ENCODE data around the gene CAMKMT.

CAMKMT gene

DNA sequence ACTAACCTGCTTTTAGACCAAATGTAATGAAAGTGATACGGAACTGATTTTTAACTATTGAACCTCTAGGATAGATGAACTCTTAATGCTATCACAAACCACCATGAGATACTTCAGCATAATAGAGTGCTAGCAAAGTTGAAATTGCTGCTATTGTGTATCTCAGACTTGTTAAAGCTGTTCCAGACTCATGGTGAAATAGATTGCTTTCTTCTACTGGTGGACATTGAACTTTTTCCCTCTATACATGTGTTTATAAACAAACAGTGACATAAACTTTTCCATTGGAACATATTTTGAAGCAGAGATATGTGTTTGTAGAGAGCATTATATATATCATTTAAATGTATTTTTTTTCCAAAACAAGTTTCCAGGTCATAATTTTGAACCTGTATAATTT, 157.3 kb downstream of the CAMKMT start:
- Histone ChIP-seq H3K36me3 (ENCODE audit: control insufficient read depth in 1 of 2, insufficient read depth in 2 of 2, low read length in 2 of 2) (no peaks in the 10 kb centered on the region), H2BK12ac (ENCODE audit: low read length) (no peak overlapping the region), H3K79me2 (ENCODE audit: control insufficient read depth, insufficient read depth, low read length, poor library complexity) (no peaks in the 10 kb centered on the region), H3K27ac (ENCODE audit: low read depth, low read length) (no peak overlapping the region), H3K27me3 (ENCODE audit: insufficient read depth, low read length) (no peaks in the 10 kb centered on the region), H2AFZ (ENCODE audit: insufficient read depth, low read length, poor library complexity) (no peak overlapping the region), H3K4me1 (ENCODE audit: control insufficient read depth in 1 of 2, insufficient read depth in 2 of 2, low read length in 2 of 2) (no peaks in the 10 kb centered on the region), H3K79me1 (ENCODE audit: low read length) (no peaks in the 10 kb centered on the region), H4K12ac (ENCODE audit: low read depth, low read length) (no peak overlapping the region), H3K4me3 (ENCODE audit: low read depth, low read length) (no peak overlapping the region), H3K9ac (ENCODE audit: low read length) (no peak overlapping the region), H4K8ac (ENCODE audit: low read depth, low read length) (no peak overlapping the region), H3K4me2 (ENCODE audit: low read length) (no peak overlapping the region), H3K9me3 (ENCODE audit: insufficient read depth, low read depth, low read length) (no peaks in the 10 kb centered on the region), H3K18ac (ENCODE audit: low read length) (no peak overlapping the region), H3K23ac (ENCODE audit: low read length) (no peak overlapping the region), H4K91ac (ENCODE audit: low read depth, low read length) (no peak overlapping the region), H3K14ac (ENCODE audit: low read length) (no peak overlapping the region), H2BK120ac (ENCODE audit: insufficient read depth, low read length, poor library complexity) (no peak overlapping the region), H3K4ac (ENCODE audit: low read depth, low read length) (no peak overlapping the region), H2AK5ac (ENCODE audit: low read length) (no peak overlapping the region), H2BK5ac (ENCODE audit: low read depth, low read length, poor library complexity) (no peak overlapping the region)
- WGBS (ENCODE audit: extremely low coverage, insufficient coverage, insufficient read length) = no CpG with 5 or more reads among the region's 1 CpG
- no peak for DNase-seq

DNA sequence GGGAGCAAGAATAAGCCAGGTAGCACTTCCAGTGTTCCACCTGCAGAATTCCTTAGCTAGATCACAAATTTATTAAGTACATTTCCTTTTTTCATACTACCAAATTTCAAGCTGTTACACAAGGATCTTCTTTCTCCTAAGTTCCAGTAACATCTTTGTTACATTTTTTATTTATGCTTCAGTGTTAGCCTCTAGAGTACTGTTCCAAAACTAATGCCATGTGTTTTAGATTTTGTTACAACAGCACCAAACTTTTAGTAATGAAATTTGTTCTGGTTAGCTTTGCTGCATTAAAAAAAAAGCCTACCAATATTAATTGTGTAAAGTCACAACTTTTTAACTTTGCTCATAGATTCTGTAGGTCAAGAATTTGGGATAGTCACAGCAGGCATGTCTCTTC, 161.1 kb downstream of the CAMKMT start:
- Histone ChIP-seq H3K9me3 (ENCODE audit: insufficient read depth, low read depth, low read length) (no peaks in the 10 kb centered on the region), H3K4me1 (ENCODE audit: control insufficient read depth in 1 of 2, insufficient read depth in 2 of 2, low read length in 2 of 2) (no peaks in the 10 kb centered on the region), H3K4ac (ENCODE audit: low read depth, low read length) (no peak overlapping the region), H3K27me3 (ENCODE audit: insufficient read depth, low read length) (no peaks in the 10 kb centered on the region), H2AK5ac (ENCODE audit: low read length) (no peak overlapping the region), H3K27ac (ENCODE audit: low read depth, low read length) (no peak overlapping the region), H3K36me3 (ENCODE audit: control insufficient read depth in 1 of 2, insufficient read depth in 2 of 2, low read length in 2 of 2) (no peaks in the 10 kb centered on the region), H3K18ac (ENCODE audit: low read length) (no peak overlapping the region), H4K91ac (ENCODE audit: low read depth, low read length) (no peak overlapping the region), H2BK12ac (ENCODE audit: low read length) (no peak overlapping the region), H3K23ac (ENCODE audit: low read length) (no peak overlapping the region), H3K79me2 (ENCODE audit: control insufficient read depth, insufficient read depth, low read length, poor library complexity) (no peaks in the 10 kb centered on the region), H4K12ac (ENCODE audit: low read depth, low read length) (no peak overlapping the region), H2BK5ac (ENCODE audit: low read depth, low read length, poor library complexity) (no peak overlapping the region), H2AFZ (ENCODE audit: insufficient read depth, low read length, poor library complexity) (no peak overlapping the region), H4K8ac (ENCODE audit: low read depth, low read length) (no peak overlapping the region), H3K4me2 (ENCODE audit: low read length) (no peak overlapping the region), H3K14ac (ENCODE audit: low read length) (no peak overlapping the region), H3K9ac (ENCODE audit: low read length) (no peak overlapping the region), H2BK120ac (ENCODE audit: insufficient read depth, low read length, poor library complexity) (no peak overlapping the region), H3K79me1 (ENCODE audit: low read length) (no peaks in the 10 kb centered on the region), H3K4me3 (ENCODE audit: low read depth, low read length) (no peak overlapping the region)
- DNase-seq = no peak

DNA sequence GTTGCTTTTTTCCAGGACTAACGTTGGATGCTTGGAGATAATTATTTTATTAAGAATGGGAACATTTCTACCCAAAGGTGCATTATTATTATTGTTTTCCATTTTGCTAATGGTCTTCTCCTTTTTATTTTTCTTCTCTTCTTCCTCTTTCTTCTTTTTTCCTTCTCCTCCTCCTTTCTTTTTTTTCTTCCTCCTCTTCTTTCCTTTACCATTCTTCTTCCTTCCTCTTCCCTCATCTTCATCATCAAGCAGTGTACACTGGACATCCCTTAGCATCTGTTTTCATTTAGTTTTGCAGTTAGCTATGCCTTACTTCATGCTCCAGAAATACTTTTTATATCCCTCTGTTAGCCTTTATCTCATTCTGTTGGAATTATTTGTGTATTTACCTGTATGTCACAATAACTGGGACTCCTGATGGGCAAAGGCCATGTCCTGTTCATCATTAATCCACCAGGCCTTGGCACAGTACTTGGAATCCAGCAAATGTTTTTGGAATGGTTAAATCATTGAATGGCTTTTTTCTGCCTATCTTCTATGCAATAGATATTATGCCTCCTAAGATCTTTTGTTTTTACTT, 162.7 kb downstream of the CAMKMT start:
- no peak overlapping the region for H2AFZ ChIP-seq (ENCODE audit: insufficient read depth, low read length, poor library complexity)
- WGBS (ENCODE audit: extremely low coverage, insufficient coverage, insufficient read length) = no CpG with 5 or more reads among the region's 1 CpG
- no peaks in the 10 kb centered on the region for H3K79me1 ChIP-seq (ENCODE audit: low read length)
- no peaks in the 10 kb centered on the region for H3K27me3 ChIP-seq (ENCODE audit: insufficient read depth, low read length)
- H3K18ac ChIP-seq (ENCODE audit: low read length) = no peak overlapping the region
- DNase-seq = no peak
- no peaks in the 10 kb centered on the region for H3K36me3 ChIP-seq (ENCODE audit: control insufficient read depth in 1 of 2, insufficient read depth in 2 of 2, low read length in 2 of 2)
- H3K4ac ChIP-seq (ENCODE audit: low read depth, low read length) = no peak overlapping the region
- H3K79me2 ChIP-seq (ENCODE audit: control insufficient read depth, insufficient read depth, low read length, poor library complexity) = no peaks in the 10 kb centered on the region
- H3K23ac ChIP-seq (ENCODE audit: low read length) = no peak overlapping the region
- no peak overlapping the region for H2BK5ac ChIP-seq (ENCODE audit: low read depth, low read length, poor library complexity)
- no peaks in the 10 kb centered on the region for H3K4me1 ChIP-seq (ENCODE audit: control insufficient read depth in 1 of 2, insufficient read depth in 2 of 2, low read length in 2 of 2)
- H2BK12ac ChIP-seq (ENCODE audit: low read length) = no peak overlapping the region
- H3K14ac ChIP-seq (ENCODE audit: low read length) = no peak overlapping the region
- no peak overlapping the region for H2AK5ac ChIP-seq (ENCODE audit: low read length)
- H3K9me3 ChIP-seq (ENCODE audit: insufficient read depth, low read depth, low read length) = no peaks in the 10 kb centered on the region
- H3K4me3 ChIP-seq (ENCODE audit: low read depth, low read length) = no peak overlapping the region
- H4K91ac ChIP-seq (ENCODE audit: low read depth, low read length) = no peak overlapping the region
- no peak overlapping the region for H3K9ac ChIP-seq (ENCODE audit: low read length)
- no peak overlapping the region for H4K8ac ChIP-seq (ENCODE audit: low read depth, low read length)
- H3K27ac ChIP-seq (ENCODE audit: low read depth, low read length) = no peak overlapping the region
- no peak overlapping the region for H4K12ac ChIP-seq (ENCODE audit: low read depth, low read length)
- H3K4me2 ChIP-seq (ENCODE audit: low read length) = no peak overlapping the region
- H2BK120ac ChIP-seq (ENCODE audit: insufficient read depth, low read length, poor library complexity) = no peak overlapping the region

GRCh38 chr2:44526352-44526751, 164.6 kb downstream of the CAMKMT start:
- Histone ChIP-seq H3K27ac (ENCODE audit: low read depth, low read length) (no peak overlapping the region), H3K4me2 (ENCODE audit: low read length) (no peak overlapping the region), H3K27me3 (ENCODE audit: insufficient read depth, low read length) (no peaks in the 10 kb centered on the region), H3K23ac (ENCODE audit: low read length) (no peak overlapping the region), H4K12ac (ENCODE audit: low read depth, low read length) (no peak overlapping the region), H2BK12ac (ENCODE audit: low read length) (no peak overlapping the region), H3K9me3 (ENCODE audit: insufficient read depth, low read depth, low read length) (no peaks in the 10 kb centered on the region), H4K8ac (ENCODE audit: low read depth, low read length) (no peak overlapping the region), H3K4me3 (ENCODE audit: low read depth, low read length) (no peak overlapping the region), H3K79me1 (ENCODE audit: low read length) (no peaks in the 10 kb centered on the region), H4K91ac (ENCODE audit: low read depth, low read length) (no peak overlapping the region), H2AFZ (ENCODE audit: insufficient read depth, low read length, poor library complexity) (no peak overlapping the region), H3K14ac (ENCODE audit: low read length) (no peak overlapping the region), H3K79me2 (ENCODE audit: control insufficient read depth, insufficient read depth, low read length, poor library complexity) (no peaks in the 10 kb centered on the region), H3K9ac (ENCODE audit: low read length) (no peak overlapping the region), H2BK120ac (ENCODE audit: insufficient read depth, low read length, poor library complexity) (no peak overlapping the region), H3K4me1 (ENCODE audit: control insufficient read depth in 1 of 2, insufficient read depth in 2 of 2, low read length in 2 of 2) (no peaks in the 10 kb centered on the region), H2BK5ac (ENCODE audit: low read depth, low read length, poor library complexity) (no peak overlapping the region), H2AK5ac (ENCODE audit: low read length) (no peak overlapping the region), H3K36me3 (ENCODE audit: control insufficient read depth in 1 of 2, insufficient read depth in 2 of 2, low read length in 2 of 2) (no peaks in the 10 kb centered on the region), H3K18ac (ENCODE audit: low read length) (no peak overlapping the region), H3K4ac (ENCODE audit: low read depth, low read length) (no peak overlapping the region)
- DNase-seq = no peak
- WGBS (ENCODE audit: extremely low coverage, insufficient coverage, insufficient read length) = no CpG with 5 or more reads among the region's 4 CpGs

All from trophoblast cell (in vitro differentiated cells and primary cell).